Progenitor cell of endocrine pancreas (in vitro differentiated cells): Measurements from ENCODE around the gene BAIAP2L1. TPM values are rescaled to one million over a fixed set of nuclear protein-coding genes. Genes with fewer than 3 reads are reported as not detected.

Experiments used
- DNase-seq: peaks from one replicate; pipeline ENCODE4 v3.0.0; 2021; ENCODE audit warnings: low spot score; ENCODE audit not compliant: unreplicated experiment
- H3K27ac Mint-ChIP-seq: 2 replicates; pipeline ENCODE4 v1.8.0; 2021; ENCODE audit warnings: mild to moderate bottlenecking, moderate library complexity, mixed read lengths
- H3K27me3 Mint-ChIP-seq: 2 replicates; pipeline ENCODE4 v1.8.0; 2021; ENCODE audit warnings: mixed read lengths
- H3K36me3 Mint-ChIP-seq: 2 replicates; pipeline ENCODE4 v1.8.0; 2022; ENCODE audit warnings: mixed read lengths; ENCODE audit not compliant: insufficient read depth
- H3K4me1 Mint-ChIP-seq: 2 replicates; pipeline ENCODE4 v1.8.0; 2021; ENCODE audit warnings: low read depth, mixed read lengths
- H3K4me3 Mint-ChIP-seq: 2 replicates; pipeline ENCODE4 v1.8.0; 2021; ENCODE audit warnings: low read depth, mild to moderate bottlenecking, moderate library complexity, mixed read lengths
- H3K9me3 Mint-ChIP-seq: 2 replicates; pipeline ENCODE4 v1.8.0; 2021; ENCODE audit warnings: low read depth, mixed read lengths
- CTCF ChIP-seq: fragments of 200-600 bp; sonication (generic); IDR thresholded peaks from one replicate; pipeline ENCODE4 v1.5.0; 2021; ENCODE audit warnings: antibody characterized with exemption, mild to moderate bottlenecking; ENCODE audit not compliant: unreplicated experiment
- total RNA-seq: library from RNA; stranded (reverse); gene quantifications from 2 replicates; pipeline ENCODE4 v1.2.1, GENCODE V29; 2021

Gene BAIAP2L1
- total RNA-seq, 1 donor from 2014 or later, result 34.2 TPM

- Mint-ChIP-seq H3K36me3 (peaks cover 23% of the 10 kb centered on the region), H3K4me1 (no peaks in the 10 kb centered on the region), H3K4me3 (no peak overlapping the region), H3K9me3 (peaks cover 16% of the 10 kb centered on the region), H3K27ac (no peak overlapping the region), H3K27me3 (no peaks in the 10 kb centered on the region)
- no peak for TF ChIP-seq CTCF
- no peak for DNase-seq
Observed at GRCh38 chr7:98335411-98335977, 65.4 kb downstream of the BAIAP2L1 start.

GRCh38 chr7:98334081-98334480 lies 66.8 kb downstream of the BAIAP2L1 start:
- Mint-ChIP-seq H3K27ac (no peak overlapping the region), H3K4me3 (no peak overlapping the region), H3K27me3 (no peaks in the 10 kb centered on the region), H3K36me3 (peaks cover 18% of the 10 kb centered on the region), H3K9me3 (peaks cover 10% of the 10 kb centered on the region), H3K4me1 (peaks cover 9% of the 10 kb centered on the region)
- no peak for TF ChIP-seq CTCF
- DNase-seq, result no peak

GRCh38 chr7:98330926-98331529 lies 69.9 kb downstream of the BAIAP2L1 start:
- Mint-ChIP-seq H3K4me3 (no peak overlapping the region), H3K36me3 (peaks cover 15% of the 10 kb centered on the region), H3K27ac (no peak overlapping the region), H3K9me3 (peaks cover 9% of the 10 kb centered on the region), H3K4me1 (peaks cover 11% of the 10 kb centered on the region), H3K27me3 (no peaks in the 10 kb centered on the region)
- no peak for TF ChIP-seq CTCF
- DNase-seq, result no peak

GRCh38 chr7:98329791-98330373 lies 71.0 kb downstream of the BAIAP2L1 start:
- DNase-seq, result no peak
- peak overlapping the region; percentile 63 for H3K27ac Mint-ChIP-seq
- peaks cover 9% of the 10 kb centered on the region for H3K9me3 Mint-ChIP-seq
- H3K27me3 Mint-ChIP-seq, result no peaks in the 10 kb centered on the region
- H3K36me3 Mint-ChIP-seq, result peaks cover 15% of the 10 kb centered on the region
- H3K4me1 Mint-ChIP-seq, result peaks cover 11% of the 10 kb centered on the region
- TF ChIP-seq CTCF, result no peak
- no peak overlapping the region for H3K4me3 Mint-ChIP-seq

GRCh38 chr7:98329100-98329790 lies 71.6 kb downstream of the BAIAP2L1 start:
- no peak for TF ChIP-seq CTCF
- Mint-ChIP-seq H3K9me3 (peaks cover 9% of the 10 kb centered on the region), H3K27me3 (no peaks in the 10 kb centered on the region), H3K4me3 (no peak overlapping the region), H3K36me3 (peaks cover 15% of the 10 kb centered on the region), H3K4me1 (peaks cover 11% of the 10 kb centered on the region), H3K27ac (peak overlapping the region; percentile 47)
- DNase-seq, result no peak
